CD4-positive, alpha-beta memory T cell (primary cell): ENCODE results near the gene SAFB2. TPM values are rescaled to one million over a fixed set of nuclear protein-coding genes. Genes with fewer than 3 reads are reported as not detected.

Experiments
- CTCF ChIA-PET: fragments of 350-600 bp; sonication (Branson Sonifier 250); formaldehyde crosslinking; loops from one replicate; lab custom pipeline; 2021; ENCODE audit warnings: inconsistent platforms; ENCODE audit not compliant: partially characterized antibody; lab: Charles Lee
- POLR2A ChIA-PET: fragments of 350-600 bp; sonication (Branson Sonifier 250); formaldehyde crosslinking; loops from one replicate; lab custom pipeline; 2021; ENCODE audit not compliant: partially characterized antibody; lab: Charles Lee
- DNase-seq, 5 donors: peaks; one replicate each; pipeline versions ENCODE4 v3.0.0 to v3.0.0-alpha.2; 2020 to 2022; ENCODE audit warnings: mixed read lengths in 1 of 5
- H3K27ac ChIP-seq: one replicate; pipeline ENCODE4 v1.7.0; 2013; ENCODE audit warnings: low read depth, low read length
- H3K27me3 ChIP-seq: 2 replicates; pipeline ENCODE4 v1.7.0; 2013; ENCODE audit warnings: mild to moderate bottlenecking, low read length, moderate library complexity; ENCODE audit not compliant: insufficient read depth
- H3K36me3 ChIP-seq: 2 replicates; pipeline ENCODE4 v1.7.0; 2013; ENCODE audit warnings: mild to moderate bottlenecking, low read length, moderate library complexity; ENCODE audit not compliant: insufficient read depth
- H3K4me1 ChIP-seq: 2 replicates; pipeline ENCODE4 v1.7.0; 2013; ENCODE audit warnings: mild to moderate bottlenecking, low read length, moderate library complexity; ENCODE audit not compliant: insufficient read depth
- H3K4me3 ChIP-seq, 2 donors: one replicate each; pipeline ENCODE4 v1.7.0; 2013; ENCODE audit warnings: low read length in 2 of 2, mild to moderate bottlenecking in 1 of 2
- H3K9me3 ChIP-seq, 2 donors: one replicate each; pipeline ENCODE4 v1.7.0; 2013; ENCODE audit warnings: low read length in 2 of 2, control low read depth in 1 of 2; ENCODE audit not compliant: control insufficient read depth in 1 of 2
- H3K27ac Mint-ChIP-seq, 7 donors: one replicate each; pipeline ENCODE4 v1.8.0; 2020 to 2021; ENCODE audit warnings: mixed read lengths in 7 of 7, mild to moderate bottlenecking in 6 of 7, inconsistent platforms in 3 of 7, moderate library complexity in 3 of 7
- H3K27me3 Mint-ChIP-seq, 2 donors: one replicate each; pipeline ENCODE4 v1.8.0; 2020 to 2021; ENCODE audit warnings: mixed read lengths in 2 of 2
- H3K36me3 Mint-ChIP-seq, 2 donors: one replicate each; pipeline ENCODE4 v1.8.0; 2020 to 2021; ENCODE audit warnings: mixed read lengths in 2 of 2, inconsistent platforms in 1 of 2, mild to moderate bottlenecking in 1 of 2
- H3K4me1 Mint-ChIP-seq, 4 donors: one replicate each; pipeline ENCODE4 v1.8.0; 2020 to 2021; ENCODE audit warnings: mixed read lengths in 4 of 4, mild to moderate bottlenecking in 1 of 4
- H3K4me3 Mint-ChIP-seq, 8 donors: one replicate each; pipeline ENCODE4 v1.8.0; 2020 to 2021; ENCODE audit warnings: mixed read lengths in 8 of 8, mild to moderate bottlenecking in 7 of 8, moderate library complexity in 6 of 8, inconsistent platforms in 3 of 8
- H3K9me3 Mint-ChIP-seq, 8 donors: one replicate each; pipeline ENCODE4 v1.8.0; 2020 to 2021; ENCODE audit warnings: mixed read lengths in 8 of 8, mild to moderate bottlenecking in 5 of 8, inconsistent platforms in 3 of 8, moderate library complexity in 1 of 8
- intact Hi-C: fragments of 100-400 bp; cut with micrococcal nuclease; formaldehyde crosslinking; loops from one replicate; pipeline ENCODE4 v1.15.1; 2023
- polyA plus RNA-seq, 2 donors: library from polyadenylated mRNA; unstranded; fragments of 300-500 nt; fragmentation: Illumina TruSeq; gene quantifications; one replicate each; pipeline ENCODE4 v1.2.3, GENCODE V29; 2021
- total RNA-seq, 2 experiments: library from RNA; stranded (reverse); gene quantifications; one replicate each; pipeline ENCODE4 v1.2.3, GENCODE V29; 2021

SAFB2 gene
- total and polyA plus RNA-seq, 4 experiments from 2014 or later: 16.6 to 263 (median 161) TPM

GRCh38 chr19:5627395-5627904 is 4.9 kb upstream of the SAFB2 start:
- H3K4me1 ChIP-seq: peaks cover 81% of the 10 kb centered on the region
- H3K4me3 Mint-ChIP-seq: peak overlapping the region in 7 of 8 donors; percentile 11 to 65 (median 53)

GRCh38 chr19:5625641-5626040 is 3.1 kb upstream of the SAFB2 start:
- H3K4me1 Mint-ChIP-seq: peaks cover 44 to 86% (median 67%) of the 10 kb centered on the region in 4 donors
- intact Hi-C loops: no loop called here
- peak overlapping the region; percentile 9 to 100 (median 49) for H3K27ac Mint-ChIP-seq
- H3K4me3 ChIP-seq: peak overlapping the region in 1 of 2 donors; percentile 10
- no peak for DNase-seq
- no peaks in the 10 kb centered on the region for H3K9me3 ChIP-seq
- POLR2A ChIA-PET: interaction anchor here (0.9 kb wide), 1 partner anchor 51 kb away, joined by 3 read pairs; no protein-coding TSS in a partner anchor
- H3K4me1 ChIP-seq: peaks cover 75% of the 10 kb centered on the region
- H3K4me3 Mint-ChIP-seq: peak overlapping the region; percentile 93 to 100 (median 98)
- H3K36me3 ChIP-seq: peaks cover 41% of the 10 kb centered on the region
- H3K36me3 Mint-ChIP-seq: peaks cover 39 to 77% of the 10 kb centered on the region in 2 donors
- H3K27ac ChIP-seq: peak overlapping the region; percentile 97
- peaks cover 0 to 5% (median 0%) of the 10 kb centered on the region in 8 donors for H3K9me3 Mint-ChIP-seq
- H3K27me3 ChIP-seq: no peaks in the 10 kb centered on the region
- H3K27me3 Mint-ChIP-seq: no peaks in the 10 kb centered on the region
- CTCF ChIA-PET: interaction anchor here (0.9 kb wide), 1 partner anchor 21 kb away, joined by 3 read pairs; no protein-coding TSS in a partner anchor

More at GRCh38 chr19:5627395-5627904, 4.9 kb upstream of the SAFB2 start:
- CTCF ChIA-PET: no interaction called here
- Mint-ChIP-seq H3K27ac (peak overlapping the region in 4 of 7 donors; percentile 8 to 74 (median 61)), H3K9me3 (peaks cover 0 to 5% (median 0%) of the 10 kb centered on the region in 8 donors), H3K36me3 (peaks cover 46 to 78% of the 10 kb centered on the region in 2 donors), H3K4me1 (peaks cover 50 to 91% (median 77%) of the 10 kb centered on the region in 4 donors), H3K27me3 (no peaks in the 10 kb centered on the region)
- H3K27ac ChIP-seq: no peak overlapping the region
- no peak overlapping the region for H3K4me3 ChIP-seq
- H3K27me3 ChIP-seq: no peaks in the 10 kb centered on the region
- H3K9me3 ChIP-seq: no peaks in the 10 kb centered on the region
- POLR2A ChIA-PET: interaction anchor here (0.9 to 1.3 kb wide), 2 partner anchors 12 to 52 kb away, joined by 3 to 6 read pairs; no protein-coding TSS in a partner anchor
- H3K36me3 ChIP-seq: peaks cover 41% of the 10 kb centered on the region
- no peak for DNase-seq
- intact Hi-C loops: no loop called here

- Mint-ChIP-seq H3K4me3 (peak overlapping the region; percentile 93 to 100 (median 98)), H3K27me3 (no peaks in the 10 kb centered on the region), H3K4me1 (peaks cover 44 to 90% (median 70%) of the 10 kb centered on the region in 4 donors), H3K9me3 (peaks cover 0 to 5% (median 0%) of the 10 kb centered on the region in 8 donors), H3K27ac (peak overlapping the region; percentile 88 to 100 (median 94)), H3K36me3 (peaks cover 41 to 80% of the 10 kb centered on the region in 2 donors)
- CTCF ChIA-PET: interaction anchor here (0.9 kb wide), 1 partner anchor 21 kb away, joined by 3 read pairs; no protein-coding TSS in a partner anchor
- Histone ChIP-seq H3K36me3 (peaks cover 46% of the 10 kb centered on the region), H3K4me3 (peak overlapping the region; percentile 44 to 77), H3K27me3 (no peaks in the 10 kb centered on the region), H3K4me1 (peaks cover 76% of the 10 kb centered on the region), H3K27ac (peak overlapping the region; percentile 97), H3K9me3 (no peaks in the 10 kb centered on the region)
- POLR2A ChIA-PET: interaction anchor here (5.4 kb wide), 1 partner anchor 66 kb away, joined by 74 read pairs; the partner anchor contains the start of gene RPL36
- DNase-seq: peak in 1 of 5 donors; percentile 33
- intact Hi-C loops: no loop called here
These were observed 2.2 kb upstream of the SAFB2 start for GRCh38 chr19:5624741-5625278.

- H3K36me3 ChIP-seq: peaks cover 42% of the 10 kb centered on the region
- H3K4me1 ChIP-seq: peaks cover 76% of the 10 kb centered on the region
- peak overlapping the region; percentile 93 to 100 (median 98) for H3K4me3 Mint-ChIP-seq
- H3K27me3 Mint-ChIP-seq: no peaks in the 10 kb centered on the region
- no peaks in the 10 kb centered on the region for H3K9me3 ChIP-seq
- DNase-seq: peak; percentile 19 to 44 (median 22)
- peak overlapping the region; percentile 88 to 100 (median 94) for H3K27ac Mint-ChIP-seq
- CTCF ChIA-PET: no interaction called here
- POLR2A ChIA-PET: interaction anchor here (1.6 to 5.4 kb wide), 3 partner anchors 19 to 66 kb away, joined by 5 to 74 read pairs (median 25); partner anchors contain the start of gene RPL36
- peak overlapping the region; percentile 97 for H3K27ac ChIP-seq
- intact Hi-C loops: no loop called here
- H3K4me3 ChIP-seq: peak overlapping the region; percentile 44 to 77
- peaks cover 42 to 80% of the 10 kb centered on the region in 2 donors for H3K36me3 Mint-ChIP-seq
- no peaks in the 10 kb centered on the region for H3K27me3 ChIP-seq
- peaks cover 0 to 5% (median 0%) of the 10 kb centered on the region in 8 donors for H3K9me3 Mint-ChIP-seq
- peaks cover 44 to 88% (median 69%) of the 10 kb centered on the region in 4 donors for H3K4me1 Mint-ChIP-seq
These were observed 1.6 kb upstream of the SAFB2 start for GRCh38 chr19:5624018-5624663.

- peaks cover 42 to 80% of the 10 kb centered on the region in 2 donors for H3K36me3 Mint-ChIP-seq
- H3K9me3 Mint-ChIP-seq: peaks cover 0 to 5% (median 0%) of the 10 kb centered on the region in 8 donors
- peak overlapping the region; percentile 99 to 100 (median 100) for H3K4me3 Mint-ChIP-seq
- Histone ChIP-seq H3K9me3 (no peaks in the 10 kb centered on the region), H3K4me1 (peaks cover 76% of the 10 kb centered on the region), H3K27ac (peak overlapping the region; percentile 97), H3K36me3 (peaks cover 47% of the 10 kb centered on the region), H3K27me3 (no peaks in the 10 kb centered on the region), H3K4me3 (peak overlapping the region; percentile 44 to 77)
- POLR2A ChIA-PET: interaction anchor here (0.7 to 5.4 kb wide), 17 partner anchors 7 to 988 kb away, joined by 3 to 74 read pairs (median 5); partner anchors contain the start of genes ALKBH7, CATSPERD, DUS3L and KDM4B
- no peaks in the 10 kb centered on the region for H3K27me3 Mint-ChIP-seq
- H3K27ac Mint-ChIP-seq: peak overlapping the region; percentile 97 to 100 (median 100)
- intact Hi-C loops: loop anchor here (1.0 kb wide), 2 partner anchors 57 to 67 kb away; partner anchors contain the start of genes MICOS13 and RPL36
- peak in 1 of 5 donors; percentile 16 for DNase-seq
- peaks cover 44 to 88% (median 69%) of the 10 kb centered on the region in 4 donors for H3K4me1 Mint-ChIP-seq
- CTCF ChIA-PET: interaction anchor here (1.0 to 3.8 kb wide), 2 partner anchors 63 to 66 kb away, joined by 4 to 18 read pairs; partner anchors contain the start of gene RPL36
These were observed 931 bp upstream of the SAFB2 start for GRCh38 chr19:5623397-5624017.

- H3K36me3 ChIP-seq: peaks cover 51% of the 10 kb centered on the region
- intact Hi-C loops: loop anchor here (1.0 kb wide), 1 partner anchor 98 kb away; the partner anchor contains the start of genes CATSPERD and LONP1
- Mint-ChIP-seq H3K27me3 (no peaks in the 10 kb centered on the region), H3K4me3 (peak overlapping the region; percentile 94 to 100 (median 100)), H3K9me3 (peaks cover 0 to 5% (median 0%) of the 10 kb centered on the region in 8 donors), H3K4me1 (peaks cover 41 to 88% (median 68%) of the 10 kb centered on the region in 4 donors), H3K27ac (peak overlapping the region; percentile 95 to 100 (median 97)), H3K36me3 (peaks cover 39 to 85% of the 10 kb centered on the region in 2 donors)
- peaks cover 73% of the 10 kb centered on the region for H3K4me1 ChIP-seq
- ChIA-PET POLR2A (interaction anchor here (0.7 to 5.4 kb wide), 19 partner anchors 8 to 831 kb away, joined by 3 to 74 read pairs (median 5); partner anchors contain the start of genes ALKBH7, CATSPERD, DUS3L and KDM4B), CTCF (interaction anchor here (1.2 to 3.8 kb wide), 2 partner anchors 65 to 68 kb away, joined by 7 to 18 read pairs; partner anchors contain the start of gene RPL36)
- H3K4me3 ChIP-seq: peak overlapping the region; percentile 80 to 82
- H3K27me3 ChIP-seq: no peaks in the 10 kb centered on the region
- H3K9me3 ChIP-seq: no peaks in the 10 kb centered on the region
- DNase-seq: peak in 4 of 5 donors; percentile 14 to 46 (median 18)
- peak overlapping the region; percentile 91 for H3K27ac ChIP-seq
These were observed 571 bp downstream of the SAFB2 start for GRCh38 chr19:5621945-5622464.
